HepG2 (cell line): ENCODE measurements around the gene AGAP1. TPM values are rescaled to one million over a fixed set of nuclear protein-coding genes. Genes with fewer than 3 reads are reported as not detected.

Source experiments
- ATAC-seq: fragments of 200-7000 bp; cut with Tn5 transposase; 3 replicates; pipeline ENCODE4 v1.9.1; 2020; ENCODE audit warnings: mild to moderate bottlenecking, moderate library complexity
- BruUV-seq: library from RNA; stranded (reverse); fragments of 400-500 nt; replicated peaks from 2 replicates; lab custom pipeline; 2021; lab: Mats Ljungman, UMichigan
- CTCF ChIA-PET: fragments of 300-600 bp; formaldehyde crosslinking; extraction: SDS; loops from one replicate; lab custom pipeline; 2021; ENCODE audit warnings: low total read pairs, inconsistent platforms, low intra/inter-chr PET ratio; lab: Yijun Ruan, JAX
- POLR2A ChIA-PET: fragments of 350-600 bp; sonication (Branson Sonifier 250); formaldehyde crosslinking; loops from one replicate; lab custom pipeline; 2020; ENCODE audit warnings: antibody characterized with exemption, inconsistent platforms; lab: Yijun Ruan, JAX
- DNase-seq: peaks from one replicate; pipeline ENCODE4 v3.0.0-alpha.2; 2015; ENCODE audit warnings: low spot score
- FAIRE-seq: peaks from 3 replicates; lab custom pipeline; 2011; peaks lifted over from hg19 to GRCh38; lab: Jason Lieb, UNC
- H2AFZ ChIP-seq: one replicate; pipeline ENCODE4 v1.6.1; 2011; ENCODE audit warnings: low read length, inconsistent platforms
- H3K27ac ChIP-seq: fragments of 300-600 bp; 3 replicates; pipeline ENCODE4 v1.8.0; 2011; ENCODE audit warnings: mixed run types, mild to moderate bottlenecking, mixed read lengths, low read length, inconsistent platforms; ENCODE audit not compliant: insufficient read depth; ENCODE audit errors: extremely low read length
- H3K27me3 ChIP-seq, 2 experiments: fragments of 200-600 bp in 1 of 2; 2 replicates in 1 of 2; 3 replicates in 1 of 2; pipeline versions ENCODE4 v1.6.0 to v1.8.0; 2011; ENCODE audit warnings: low read length in 2 of 2, mild to moderate bottlenecking in 2 of 2, moderate library complexity in 2 of 2, inconsistent platforms in 1 of 2; ENCODE audit not compliant: insufficient read depth in 2 of 2, control insufficient read depth in 1 of 2
- H3K36me3 ChIP-seq, 2 experiments: fragments of 200-600 bp in 1 of 2; replicated peaks in 1 of 2; 2 replicates in 1 of 2; 3 replicates in 1 of 2; pipeline versions ENCODE4 v1.5.1 to v1.8.0; 2011; ENCODE audit warnings: low read length in 2 of 2, inconsistent platforms in 1 of 2; ENCODE audit not compliant: insufficient read depth in 2 of 2, control insufficient read depth in 1 of 2
- H3K4me1 ChIP-seq: 2 replicates; pipeline ENCODE4 v1.5.1; 2012; ENCODE audit warnings: low read length, inconsistent platforms; ENCODE audit not compliant: insufficient read depth
- H3K4me2 ChIP-seq: 2 replicates; pipeline ENCODE4 v1.6.0; 2011; ENCODE audit warnings: low read depth, low read length, inconsistent platforms
- H3K4me3 ChIP-seq, 3 experiments: fragments of 200-600 bp in 1 of 3; sonication (generic), shearing (Covaris generic) in 1 of 3; replicated peaks in 1 of 3; 2 replicates each; pipeline ENCODE4 v1.5.1; 2011 to 2016; ENCODE audit warnings: low read length in 3 of 3, inconsistent platforms in 2 of 3, low read depth in 2 of 3, mild to moderate bottlenecking in 2 of 3, control low read depth in 1 of 3, mixed read lengths in 1 of 3; ENCODE audit not compliant: insufficient read depth in 1 of 3
- H3K79me2 ChIP-seq: one replicate; pipeline ENCODE4 v1.6.1; 2011; ENCODE audit warnings: low read length, inconsistent platforms; ENCODE audit not compliant: insufficient read depth
- H3K9ac ChIP-seq: 2 replicates; pipeline ENCODE4 v1.6.0; 2011; ENCODE audit warnings: mild to moderate bottlenecking, low read depth, low read length, inconsistent platforms; ENCODE audit not compliant: insufficient read depth
- H3K9me3 ChIP-seq: 2 replicates; pipeline ENCODE4 v1.5.1; 2012; ENCODE audit warnings: mild to moderate bottlenecking, low read length
- H4K20me1 ChIP-seq: 2 replicates; pipeline ENCODE4 v1.6.0; 2011; ENCODE audit warnings: inconsistent platforms, mild to moderate bottlenecking, low read length, moderate library complexity; ENCODE audit not compliant: insufficient read depth
- ELK4 ChIP-seq: sonication (generic); formaldehyde crosslinking; IDR thresholded peaks from 2 replicates; pipeline ENCODE4 v1.9.0; 2021; ENCODE audit warnings: missing genetic modification reagents, borderline replicate concordance
- SALL1 ChIP-seq: sonication (generic); formaldehyde crosslinking; IDR thresholded peaks from 2 replicates; pipeline ENCODE4 v1.8.0; 2022; ENCODE audit warnings: mild to moderate bottlenecking, missing genetic modification reagents
- ZBTB38 ChIP-seq: sonication (generic); formaldehyde crosslinking; IDR thresholded peaks from 2 replicates; pipeline ENCODE4 v1.5.1; 2020; ENCODE audit warnings: mild to moderate bottlenecking, missing genetic modification reagents
- ZBTB42 ChIP-seq: sonication (generic); formaldehyde crosslinking; IDR thresholded peaks from 2 replicates; pipeline ENCODE4 v1.5.0; 2020; ENCODE audit warnings: mild to moderate bottlenecking, missing genetic modification reagents
- ZFP82 ChIP-seq: sonication (generic); formaldehyde crosslinking; IDR thresholded peaks from 2 replicates; pipeline ENCODE4 v1.5.1; 2020; ENCODE audit warnings: mild to moderate bottlenecking, missing genetic modification reagents, borderline replicate concordance
- ZNF569 ChIP-seq: sonication (generic); formaldehyde crosslinking; IDR thresholded peaks from 2 replicates; pipeline ENCODE4 v1.5.0; 2020; ENCODE audit warnings: mild to moderate bottlenecking, missing genetic modification reagents, moderate library complexity, borderline replicate concordance
- ZNF839 ChIP-seq: sonication (generic); formaldehyde crosslinking; IDR thresholded peaks from 2 replicates; pipeline ENCODE4 v1.4.0; 2020; ENCODE audit warnings: missing genetic modification reagents, mild to moderate bottlenecking, borderline replicate concordance
- WGBS: methylation state at CpG from one replicate; pipeline ENCODE4 v1.1.6; 2017; ENCODE audit warnings: low lambda C conversion rate; 5-methylcytosine and 5-hydroxymethylcytosine counted together
- in situ Hi-C: cut with HindIII; loops from 2 replicates; pipeline ENCODE4 v1.10.0; 2017; ENCODE audit warnings: low pct_unique_long_range_greater_than_20kb; ENCODE audit not compliant: extremely low pct_ligation_motif_present
- intact Hi-C: fragments of 100-400 bp; cut with micrococcal nuclease; formaldehyde crosslinking; loops from one replicate; pipeline ENCODE4 v1.10.0; 2022; ENCODE audit not compliant: unreplicated experiment
- polyA plus RNA-seq, 8 experiments: library from polyadenylated mRNA; depleted of rRNA in 3 of 8; stranded (reverse) in 7 of 8; unstranded in 1 of 8; fragments of >200 nt; fragmentation: Illumina TruSeq in 4 of 8; extraction: Trizol in 4 of 8; gene quantifications; 2 replicates each; pipeline versions ENCODE4 v1.2.1 to v1.2.3, GENCODE V29; 2011 to 2016; ENCODE audit warnings: low read depth in 4 of 8, missing spikeins in 1 of 8, mixed read lengths in 1 of 8; ENCODE audit not compliant: insufficient read depth in 1 of 8
- total RNA-seq, 5 experiments: library from RNA; depleted of rRNA; stranded (reverse); fragments of >200 nt; fragmentation: Illumina TruSeq; extraction: Trizol; gene quantifications; 2 replicates each; pipeline ENCODE4 v1.2.3, GENCODE V29; 2016; ENCODE audit warnings: low read depth in 1 of 5

The AGAP1 gene
- total and polyA plus RNA-seq, 2 of the 13 experiments (the other 11 are each of a cell fraction or from before 2014, with no cell fraction given): 21.2 to 32.7 TPM

DNA sequence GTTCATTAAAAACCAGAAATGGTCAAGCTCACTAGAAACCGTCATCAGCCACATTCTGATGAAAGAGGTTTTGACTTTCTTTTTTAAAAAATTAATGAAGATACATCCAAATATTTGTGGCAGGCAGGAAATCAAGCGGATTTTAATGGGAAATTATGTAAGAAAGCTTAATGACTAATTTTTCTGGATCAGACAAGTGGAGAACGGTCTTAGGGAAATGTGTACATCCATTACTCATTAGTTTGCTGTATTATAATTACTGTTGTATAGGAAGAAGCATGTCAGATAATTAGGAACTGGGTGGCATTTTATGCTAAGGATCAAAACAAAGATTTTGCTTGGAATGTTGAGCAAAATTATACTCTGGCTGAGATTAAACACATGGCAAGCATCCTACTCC is 39.4 kb downstream of the AGAP1 start (continued):
- TF ChIP-seq ELK4 (CRISPR knock-in tag) (no peak), ZBTB42 (no peak), ZNF569 (CRISPR knock-in tag) (no peak)

- in situ Hi-C loops: no loop called here
- FAIRE-seq: no peak
Observed at GRCh38 chr2:235533616-235534385, 40.0 kb downstream of the AGAP1 start.

More at GRCh38 chr2:235533616-235534385, 40.0 kb downstream of the AGAP1 start:
- H3K36me3 ChIP-seq: no peaks in the 10 kb centered on the region
- DNase-seq: no peak
- no peak overlapping the region for H2AFZ ChIP-seq
- H3K9me3 ChIP-seq: no peaks in the 10 kb centered on the region
- intact Hi-C loops: no loop called here
- H3K9ac ChIP-seq: no peak overlapping the region
- ChIA-PET POLR2A (no interaction called here), CTCF (no interaction called here)
- TF ChIP-seq ZBTB38 (CRISPR knock-in tag) (peak; percentile 42; the same call in 1 of the 2 replicates), ZFP82 (CRISPR knock-in tag) (no peak), SALL1 (peak; percentile 19; the same call in 1 of the 2 replicates), ZNF839 (no peak)
- ATAC-seq: no peak
- no peak overlapping the region for H3K4me3 ChIP-seq
- 97% methylated on average over 20 of the region's 20 CpGs for WGBS
- H3K79me2 ChIP-seq: peaks cover 67% of the 10 kb centered on the region
- no peak overlapping the region for H3K27ac ChIP-seq
- H3K27me3 ChIP-seq: no peaks in the 10 kb centered on the region
- peaks cover 7% of the 10 kb centered on the region; the same call in 1 of the 2 replicates for H4K20me1 ChIP-seq
- H3K4me2 ChIP-seq: no peak overlapping the region
- H3K4me1 ChIP-seq: peaks cover 35% of the 10 kb centered on the region
- no TSS peak for BruUV-seq
